Activated CD4-positive, alpha-beta T cell treated with anti-CD3 and anti-CD28 coated beads, Interleukin-2, amount 50 U/mL, for 1 hour (primary cell): Measurements from ENCODE around the gene FOXD4L6.
"Not testable (repeated sequence)": the region's sequence is repeated elsewhere in the genome, so short reads cannot be mapped to it uniquely, and the experiment has no call there.

Source experiments
- DNase-seq: peaks from one replicate; pipeline ENCODE4 v3.0.0-alpha.2; 2020

FOXD4L6 gene

DNA sequence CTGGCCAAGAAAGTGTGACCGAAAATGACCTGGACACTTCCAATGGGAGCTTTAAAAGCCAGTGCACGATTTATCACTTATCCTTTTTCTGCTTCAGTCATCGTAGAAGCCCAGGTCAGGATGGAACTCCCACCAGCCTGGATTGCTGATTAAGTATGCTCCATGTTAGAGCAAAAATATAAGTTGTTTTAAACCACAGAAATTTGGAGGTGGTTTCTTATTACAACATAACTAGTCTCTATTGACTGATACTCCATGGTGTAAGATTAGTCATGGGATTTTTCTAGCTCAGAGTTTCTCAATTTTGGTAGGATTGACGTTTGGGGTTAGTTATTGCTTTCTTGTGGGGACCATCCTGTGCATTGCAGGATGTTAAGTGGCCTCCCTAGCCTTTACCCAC is 29.7 kb downstream of the FOXD4L6 start:
- not testable (repeated sequence) for DNase-seq

DNA sequence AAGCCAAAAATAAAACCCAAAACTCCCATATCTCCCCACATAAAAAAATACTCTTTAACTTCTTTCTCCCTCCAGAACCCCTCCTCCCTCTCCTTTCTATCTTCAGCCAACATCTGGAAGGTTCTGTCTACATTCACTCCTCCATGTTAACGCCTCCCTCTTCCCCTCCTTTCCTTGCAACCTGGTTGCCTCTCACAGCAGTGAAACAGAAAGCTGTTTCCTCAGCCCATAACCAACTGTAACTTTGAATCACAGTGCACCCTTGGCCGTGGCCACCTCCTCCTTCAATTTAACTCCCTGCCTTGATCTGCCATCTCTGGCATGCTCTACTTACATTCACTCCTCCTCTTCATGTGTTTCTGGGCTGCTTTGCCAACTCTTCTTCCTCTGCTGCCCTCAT is 33.4 kb downstream of the FOXD4L6 start:
- DNase-seq = not testable (repeated sequence)

DNA sequence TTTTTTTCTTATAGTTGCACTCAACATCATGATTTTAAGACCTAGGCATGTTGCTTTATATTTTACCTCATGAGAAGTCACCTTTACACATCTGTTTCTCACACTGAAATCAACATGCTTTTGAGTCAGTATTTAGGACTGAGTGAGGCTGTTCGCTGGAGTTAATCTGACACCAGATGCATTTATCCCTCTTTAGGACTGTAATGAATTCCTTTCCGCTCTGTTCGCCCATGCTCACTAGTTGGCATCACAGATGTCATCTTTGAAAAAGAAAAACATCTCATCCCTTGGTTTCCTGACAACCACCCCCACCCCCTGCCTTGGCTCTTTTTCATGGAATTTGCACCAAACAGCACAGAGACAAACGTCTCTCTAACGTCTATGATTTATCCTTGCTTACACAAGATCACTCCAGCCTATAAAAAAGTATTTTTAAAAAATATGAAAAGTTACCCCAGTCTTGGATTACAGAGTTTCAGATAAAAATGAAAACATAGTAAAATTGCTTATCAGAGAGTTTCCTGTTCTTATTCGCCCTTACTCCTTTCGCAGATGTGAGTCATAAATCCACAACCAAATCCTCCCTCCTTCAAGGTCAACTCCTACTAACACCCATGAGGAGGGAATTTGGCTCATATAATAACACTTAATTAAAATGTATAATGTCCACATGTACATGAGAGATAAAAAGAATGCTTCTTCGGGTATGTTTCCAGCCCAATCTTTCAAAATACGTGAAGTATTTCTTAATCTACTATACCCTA is 34.3 kb downstream of the FOXD4L6 start:
- not testable (repeated sequence) for DNase-seq

DNA sequence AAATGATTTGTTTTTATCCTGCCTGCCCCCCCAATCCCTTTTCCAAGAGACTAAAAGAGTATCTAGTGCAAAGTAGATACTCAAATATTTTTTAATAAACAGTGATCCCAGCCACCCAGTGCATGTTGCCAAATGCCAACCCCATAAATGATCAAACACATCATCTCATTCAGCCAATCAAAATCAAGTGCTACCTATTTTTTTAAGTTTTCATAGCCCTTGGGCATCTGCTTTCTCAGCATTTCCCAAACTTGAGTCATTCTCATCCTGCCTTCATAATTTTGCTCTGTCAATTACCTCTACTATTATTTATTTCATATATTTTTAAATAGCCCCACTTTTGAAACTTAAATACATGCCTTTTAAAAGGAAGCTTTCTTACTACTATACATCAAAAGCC is 37.6 kb downstream of the FOXD4L6 start:
- not testable (repeated sequence) for DNase-seq

DNA sequence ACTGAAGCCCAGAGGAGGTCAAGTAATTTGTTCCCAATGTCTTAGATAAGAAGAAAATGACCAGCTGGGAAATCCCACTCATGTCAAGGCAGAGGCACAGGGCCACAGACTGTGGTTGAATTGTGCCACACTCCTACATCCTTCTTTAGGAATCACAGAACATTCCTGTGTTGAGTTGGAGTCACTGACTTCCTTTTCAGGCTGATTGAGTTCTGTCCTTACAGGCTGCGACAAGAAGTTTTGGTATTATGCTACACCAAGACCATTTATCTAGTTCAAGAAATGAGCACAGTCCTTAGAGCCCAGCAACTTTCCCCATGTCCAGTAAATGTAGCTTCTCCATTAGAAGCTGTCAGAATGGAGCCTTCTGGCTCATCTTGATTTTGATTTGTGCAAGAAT is 38.1 kb downstream of the FOXD4L6 start:
- DNase-seq = not testable (repeated sequence)

DNA sequence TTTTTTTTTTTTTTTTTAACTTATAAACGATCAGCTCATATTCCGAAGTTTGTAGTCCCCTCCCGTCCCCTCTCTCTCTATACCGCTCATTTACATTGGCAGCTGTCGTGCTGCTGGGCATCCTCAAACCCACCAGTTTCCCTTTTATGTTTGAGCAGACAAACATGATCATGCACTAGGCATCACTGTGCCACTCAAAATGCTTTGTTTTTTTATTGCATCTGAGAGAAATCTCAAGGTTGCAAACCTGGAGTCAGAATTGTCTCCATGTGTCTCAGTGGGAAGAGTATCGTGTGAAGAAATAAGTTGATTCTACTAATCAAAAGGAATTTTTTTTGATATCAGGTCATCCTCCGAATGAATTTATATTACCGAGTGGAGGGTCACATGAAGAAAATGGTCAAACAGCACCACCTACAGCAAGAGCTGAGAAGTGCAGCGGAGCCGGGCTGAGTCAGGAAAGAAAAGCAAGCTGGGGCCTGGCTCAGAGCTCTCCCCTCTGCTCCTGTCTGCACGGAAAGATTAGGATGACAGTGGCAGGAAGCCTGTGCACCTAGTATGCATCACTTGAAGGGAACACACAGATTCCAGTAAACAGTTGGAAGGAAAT is 39.9 kb downstream of the FOXD4L6 start:
- DNase-seq = not testable (repeated sequence)

DNA sequence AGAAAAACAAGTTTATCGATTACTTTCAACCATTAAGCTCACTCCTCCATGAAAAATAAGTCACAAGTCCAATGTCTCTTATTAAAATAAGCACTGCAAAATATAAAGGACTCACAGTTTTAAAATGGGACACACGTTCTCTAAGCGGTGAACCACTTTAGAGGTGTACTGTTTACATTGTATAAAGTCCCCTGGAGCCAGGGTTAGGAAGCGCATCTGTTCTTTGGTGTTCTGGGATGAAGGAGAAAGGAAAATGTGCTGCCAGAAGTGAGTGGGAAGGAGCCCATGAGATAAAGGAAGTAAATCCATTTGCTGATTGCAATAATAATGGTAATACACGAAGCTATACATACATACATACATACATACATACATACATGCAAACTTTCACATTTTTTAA is 40.6 kb downstream of the FOXD4L6 start:
- not testable (repeated sequence) for DNase-seq

DNA sequence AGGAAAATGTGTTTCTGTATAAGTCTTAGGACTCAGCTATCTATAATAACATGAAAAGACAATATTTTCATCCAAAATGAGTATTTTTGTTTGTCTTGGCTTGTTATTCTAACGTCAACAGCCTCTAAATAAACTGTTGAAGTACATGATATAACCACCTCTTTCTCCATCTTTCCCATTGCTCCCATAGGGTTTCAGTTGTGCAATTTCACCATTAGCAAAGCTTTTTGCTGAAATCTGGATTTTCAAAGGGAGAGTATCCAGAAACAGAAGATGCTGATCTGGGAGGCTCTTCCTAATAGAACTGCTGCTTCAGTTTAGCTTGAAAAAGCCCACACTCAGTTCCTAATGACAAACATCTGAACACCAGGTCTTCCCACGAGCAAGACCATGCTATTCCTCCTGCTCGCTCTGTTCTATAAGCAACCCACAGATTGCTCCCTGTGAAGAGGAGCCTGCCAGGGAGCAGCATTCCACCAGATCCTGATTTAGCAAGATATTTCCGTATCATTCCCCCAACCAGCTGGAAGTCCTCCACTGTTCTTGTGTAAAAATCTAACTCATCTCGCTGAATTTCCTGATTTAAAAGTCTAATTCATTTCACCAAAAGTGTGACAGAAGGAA is 41.2 kb downstream of the FOXD4L6 start:
- not testable (repeated sequence) for DNase-seq

DNA sequence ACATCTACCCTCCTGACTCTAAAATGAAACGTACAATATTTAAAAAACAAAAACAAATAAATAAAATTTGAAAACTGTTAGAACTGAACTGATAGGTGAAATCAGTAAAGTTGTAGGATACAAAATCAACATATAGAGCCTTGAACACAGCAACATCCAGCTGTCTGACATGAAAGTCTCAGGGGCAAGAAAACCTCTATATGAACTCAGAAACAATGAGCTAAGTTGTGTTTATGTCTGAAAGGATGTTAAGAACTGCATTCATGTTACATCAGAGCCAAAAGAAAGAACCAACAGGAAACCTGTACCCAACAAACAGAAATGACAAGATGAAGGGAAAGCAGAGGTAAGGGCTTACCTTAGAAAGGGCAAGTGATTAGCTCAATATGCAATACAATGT is 41.8 kb downstream of the FOXD4L6 start:
- DNase-seq = not testable (repeated sequence)

DNA sequence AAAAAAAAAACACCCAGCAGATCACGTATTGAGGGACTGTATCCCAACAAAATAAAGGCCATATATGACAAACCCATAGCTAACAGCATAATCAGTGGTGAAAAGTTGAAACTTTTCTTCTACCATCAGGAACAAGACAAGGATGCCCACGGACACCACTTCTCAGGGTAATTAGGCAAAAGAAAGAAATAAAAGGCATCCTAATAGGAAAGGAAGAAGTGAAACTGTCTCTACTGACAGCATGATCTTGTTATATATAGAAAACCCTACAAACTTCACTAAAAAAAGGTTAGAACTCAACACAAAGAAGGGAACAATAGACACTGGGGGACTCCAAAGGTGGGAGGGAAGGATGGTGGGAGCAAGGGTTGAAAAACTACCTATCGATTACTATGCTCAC is 42.3 kb downstream of the FOXD4L6 start:
- not testable (repeated sequence) for DNase-seq

DNA sequence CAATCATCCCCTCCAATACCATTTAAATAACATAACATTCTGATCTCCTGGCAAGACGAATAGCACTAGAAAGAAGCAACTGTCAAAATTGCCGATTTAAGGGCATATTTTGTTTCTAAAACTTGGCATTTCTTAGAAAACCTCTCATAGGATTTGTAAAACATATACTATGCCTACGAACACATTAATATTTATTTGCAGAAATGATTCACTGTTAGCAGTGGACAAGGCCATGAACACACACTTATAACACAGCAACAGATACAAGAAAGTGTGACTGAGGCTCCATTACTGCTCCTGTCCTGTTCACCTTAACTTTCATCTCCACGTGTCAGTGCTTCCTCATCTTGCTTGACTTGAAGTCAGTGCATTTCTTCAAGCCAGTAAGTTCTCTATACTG is 46.1 kb downstream of the FOXD4L6 start:
- not testable (repeated sequence) for DNase-seq

DNA sequence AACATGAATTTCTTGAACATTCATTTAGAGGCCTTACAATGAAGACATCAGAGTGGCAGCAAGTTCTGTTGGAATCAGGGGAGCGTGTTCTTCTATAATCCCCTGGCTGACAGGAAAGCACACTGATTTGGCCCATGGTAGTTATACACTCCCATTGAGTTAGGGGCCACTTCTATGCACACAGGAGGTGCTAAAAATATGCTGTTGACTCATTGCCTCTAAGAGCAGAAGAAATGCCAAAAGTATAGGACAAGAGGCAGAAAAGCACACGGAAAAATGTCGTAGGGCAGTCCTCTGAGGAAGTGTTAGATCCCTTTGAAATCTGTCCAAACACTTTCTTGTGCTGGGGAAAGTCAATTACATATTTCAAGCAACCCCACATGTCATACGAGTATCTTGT is 49.0 kb downstream of the FOXD4L6 start:
- DNase-seq = not testable (repeated sequence)

DNA sequence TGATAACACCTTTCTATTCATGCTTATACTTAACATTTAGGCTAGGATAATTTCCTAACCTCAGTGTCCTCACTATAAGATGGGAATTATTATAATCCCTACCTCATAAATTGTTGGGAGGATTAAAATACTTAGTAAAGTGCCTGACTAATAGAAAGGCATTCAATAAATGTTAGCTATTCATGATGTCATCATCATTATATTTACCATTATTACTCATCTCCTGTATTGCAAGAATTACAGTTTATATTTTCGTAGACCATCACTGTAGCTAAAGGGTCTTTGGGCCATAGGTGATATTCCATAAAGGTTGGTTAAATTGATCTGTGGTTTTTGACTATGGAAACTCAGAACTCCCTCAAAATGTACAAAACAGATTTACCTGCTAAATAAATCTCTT is 50.9 kb downstream of the FOXD4L6 start:
- DNase-seq = not testable (repeated sequence)
